ENCODE measurements around the gene TANK.
"Not testable (repeated sequence)": the region's sequence is repeated elsewhere in the genome, so short reads cannot be mapped to it uniquely, and the experiment has no call there.

Gene TANK

GRCh38 chr2:161233858-161234431 is 73.7 kb downstream of the TANK start:
- DNase-seq: no peak

GRCh38 chr2:161234627-161235026 is 74.4 kb downstream of the TANK start:
- no peak for DNase-seq

GRCh38 chr2:161237392-161238264 is 77.4 kb downstream of the TANK start:
- peak; percentile 62 for DNase-seq

- no peak for DNase-seq
Measured at GRCh38 chr2:161238265-161238559, 78.0 kb downstream of the TANK start.

- DNase-seq: peak; percentile 77
Measured at GRCh38 chr2:161238560-161239325, 78.5 kb downstream of the TANK start.

GRCh38 chr2:161239326-161240109 is 79.3 kb downstream of the TANK start:
- no peak for DNase-seq

- no peak for DNase-seq
Measured at GRCh38 chr2:161241894-161242293, 81.7 kb downstream of the TANK start.

- DNase-seq: no peak
Measured at GRCh38 chr2:161243312-161243711, 83.1 kb downstream of the TANK start.

- DNase-seq: no peak
Measured at GRCh38 chr2:161243905-161244304, 83.7 kb downstream of the TANK start.

- peak; percentile 41 for DNase-seq
Measured at GRCh38 chr2:161244387-161245260, 84.4 kb downstream of the TANK start.

- no peak for DNase-seq
Measured at GRCh38 chr2:161245261-161245553, 85.0 kb downstream of the TANK start.

GRCh38 chr2:161245671-161246070 is 85.4 kb downstream of the TANK start:
- no peak for DNase-seq

GRCh38 chr2:161246281-161246680 is 86.1 kb downstream of the TANK start:
- DNase-seq: peak; percentile 62

GRCh38 chr2:161250864-161251436 is 90.7 kb downstream of the TANK start:
- DNase-seq: peak; percentile 78

- no peak for DNase-seq
Measured at GRCh38 chr2:161257123-161257952, 97.1 kb downstream of the TANK start.

- DNase-seq: peak; percentile 76
Measured at GRCh38 chr2:161265874-161266273, 105.6 kb downstream of the TANK start.

GRCh38 chr2:161269111-161269510 is 108.9 kb downstream of the TANK start:
- DNase-seq: no peak

- peak; percentile 67 for DNase-seq
Measured at GRCh38 chr2:161273038-161273760, 113.0 kb downstream of the TANK start.

GRCh38 chr2:161278564-161279229 is 118.5 kb downstream of the TANK start:
- DNase-seq: not testable (repeated sequence)

All from NCI-H345 (cell line).